ENCODE results near the gene VGLL4.

VGLL4 gene

GRCh38 chr3:11604139-11604892 is 39.4 kb downstream of the VGLL4 start:
- no peaks in the 10 kb centered on the region for H4K20me1 ChIP-seq (ENCODE audit: insufficient read depth)
- no peak overlapping the region for H3K9ac ChIP-seq
- no peaks in the 10 kb centered on the region for H3K79me2 ChIP-seq (ENCODE audit: insufficient read depth, low read depth)
- no peak overlapping the region for H3K27ac ChIP-seq
- no peak overlapping the region for H3K4me3 ChIP-seq (IDR thresholded peaks at IDR 0.05; ENCODE audit: insufficient read depth, low read depth, low read length)
- TF ChIP-seq, protein P1, sequence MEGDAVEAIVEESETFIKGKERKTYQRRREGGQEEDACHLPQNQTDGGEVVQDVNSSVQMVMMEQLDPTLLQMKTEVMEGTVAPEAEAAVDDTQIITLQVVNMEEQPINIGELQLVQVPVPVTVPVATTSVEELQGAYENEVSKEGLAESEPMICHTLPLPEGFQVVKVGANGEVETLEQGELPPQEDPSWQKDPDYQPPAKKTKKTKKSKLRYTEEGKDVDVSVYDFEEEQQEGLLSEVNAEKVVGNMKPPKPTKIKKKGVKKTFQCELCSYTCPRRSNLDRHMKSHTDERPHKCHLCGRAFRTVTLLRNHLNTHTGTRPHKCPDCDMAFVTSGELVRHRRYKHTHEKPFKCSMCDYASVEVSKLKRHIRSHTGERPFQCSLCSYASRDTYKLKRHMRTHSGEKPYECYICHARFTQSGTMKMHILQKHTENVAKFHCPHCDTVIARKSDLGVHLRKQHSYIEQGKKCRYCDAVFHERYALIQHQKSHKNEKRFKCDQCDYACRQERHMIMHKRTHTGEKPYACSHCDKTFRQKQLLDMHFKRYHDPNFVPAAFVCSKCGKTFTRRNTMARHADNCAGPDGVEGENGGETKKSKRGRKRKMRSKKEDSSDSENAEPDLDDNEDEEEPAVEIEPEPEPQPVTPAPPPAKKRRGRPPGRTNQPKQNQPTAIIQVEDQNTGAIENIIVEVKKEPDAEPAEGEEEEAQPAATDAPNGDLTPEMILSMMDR (conservative IDR thresholded peaks at IDR 0.05; ENCODE audit: low read depth, low read length) = no peak
- no peaks in the 10 kb centered on the region for H3K27me3 ChIP-seq (ENCODE audit: insufficient read depth, low read depth)
- H3K36me3 ChIP-seq (ENCODE audit: insufficient read depth) = no peaks in the 10 kb centered on the region
- no peaks in the 10 kb centered on the region for H3K4me1 ChIP-seq (ENCODE audit: low read depth, poor library complexity, severe bottlenecking)
- no peak overlapping the region for H3K4me2 ChIP-seq
- no peak overlapping the region for H2AFZ ChIP-seq (ENCODE audit: low read depth)

DNA sequence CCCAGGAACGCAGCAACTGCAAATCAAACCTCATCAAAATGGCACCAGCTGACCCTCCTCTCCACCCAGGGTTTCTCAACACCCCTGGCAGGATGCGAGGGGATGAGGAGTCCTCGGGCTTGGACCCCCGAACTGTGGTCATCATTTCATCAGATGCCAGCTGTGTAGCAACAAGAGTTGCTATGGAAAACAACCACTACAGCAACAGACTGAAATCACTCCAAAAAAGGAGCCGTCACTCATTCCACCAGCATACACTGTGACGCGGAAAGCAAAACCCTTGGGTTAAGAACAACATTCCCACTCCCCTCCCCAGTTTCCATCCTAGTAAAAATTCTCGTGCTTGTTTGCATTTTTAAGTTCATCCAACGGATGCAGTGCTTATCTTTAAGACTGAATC is 40.1 kb downstream of the VGLL4 start:
- no peak overlapping the region for H3K4me2 ChIP-seq
- TF ChIP-seq, protein P1 (conservative IDR thresholded peaks at IDR 0.05; ENCODE audit: low read depth, low read length) = no peak

DNA sequence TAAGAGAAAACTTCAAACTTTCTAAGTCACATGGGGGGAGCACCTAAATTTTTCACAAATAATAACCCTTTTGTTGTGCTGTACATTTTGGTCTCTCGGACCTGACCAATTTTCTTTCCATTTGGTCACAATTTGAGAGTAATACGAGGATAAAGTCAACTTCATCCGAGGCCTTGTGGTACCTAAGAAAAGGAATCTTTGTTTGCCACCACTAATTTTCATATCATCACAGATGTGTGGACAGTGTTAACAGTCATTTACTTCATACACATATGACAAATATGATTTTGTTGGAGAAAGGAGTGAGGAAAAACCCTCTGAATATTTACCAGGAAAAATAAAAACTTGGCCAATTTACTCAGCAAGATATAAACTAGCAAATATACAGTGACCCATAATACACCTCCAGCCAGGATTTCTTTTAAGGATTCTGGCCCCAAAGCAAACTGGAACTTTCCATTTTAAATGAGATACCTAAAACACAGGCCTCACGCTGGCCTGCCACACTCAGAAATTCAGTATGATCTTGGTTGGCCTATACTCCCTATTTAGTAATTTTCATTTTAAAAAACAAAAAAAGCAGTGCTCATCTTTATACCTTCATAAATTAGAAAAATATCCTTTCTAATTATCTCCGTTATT is 40.7 kb downstream of the VGLL4 start:
- Histone ChIP-seq H3K79me2 (ENCODE audit: insufficient read depth, low read depth) (no peaks in the 10 kb centered on the region), H3K27ac (no peak overlapping the region), H3K4me2 (no peak overlapping the region), H3K4me3 (IDR thresholded peaks at IDR 0.05; ENCODE audit: insufficient read depth, low read depth, low read length) (no peak overlapping the region), H3K27me3 (ENCODE audit: insufficient read depth, low read depth) (no peaks in the 10 kb centered on the region), H3K36me3 (ENCODE audit: insufficient read depth) (no peaks in the 10 kb centered on the region), H3K4me1 (ENCODE audit: low read depth, poor library complexity, severe bottlenecking) (no peaks in the 10 kb centered on the region), H3K9ac (no peak overlapping the region), H4K20me1 (ENCODE audit: insufficient read depth) (no peaks in the 10 kb centered on the region), H2AFZ (ENCODE audit: low read depth) (no peak overlapping the region)
- TF ChIP-seq, protein P1 (conservative IDR thresholded peaks at IDR 0.05; ENCODE audit: low read depth, low read length) = no peak

More for the DNA sequence above, 40.1 kb downstream of the VGLL4 start:
- no peaks in the 10 kb centered on the region for H3K4me1 ChIP-seq (ENCODE audit: low read depth, poor library complexity, severe bottlenecking)
- H4K20me1 ChIP-seq (ENCODE audit: insufficient read depth) = no peaks in the 10 kb centered on the region
- no peak overlapping the region for H3K27ac ChIP-seq
- H2AFZ ChIP-seq (ENCODE audit: low read depth) = no peak overlapping the region
- no peak overlapping the region for H3K9ac ChIP-seq
- H3K36me3 ChIP-seq (ENCODE audit: insufficient read depth) = no peaks in the 10 kb centered on the region
- H3K27me3 ChIP-seq (ENCODE audit: insufficient read depth, low read depth) = no peaks in the 10 kb centered on the region
- H3K79me2 ChIP-seq (ENCODE audit: insufficient read depth, low read depth) = no peaks in the 10 kb centered on the region
- H3K4me3 ChIP-seq (IDR thresholded peaks at IDR 0.05; ENCODE audit: insufficient read depth, low read depth, low read length) = no peak overlapping the region

DNA sequence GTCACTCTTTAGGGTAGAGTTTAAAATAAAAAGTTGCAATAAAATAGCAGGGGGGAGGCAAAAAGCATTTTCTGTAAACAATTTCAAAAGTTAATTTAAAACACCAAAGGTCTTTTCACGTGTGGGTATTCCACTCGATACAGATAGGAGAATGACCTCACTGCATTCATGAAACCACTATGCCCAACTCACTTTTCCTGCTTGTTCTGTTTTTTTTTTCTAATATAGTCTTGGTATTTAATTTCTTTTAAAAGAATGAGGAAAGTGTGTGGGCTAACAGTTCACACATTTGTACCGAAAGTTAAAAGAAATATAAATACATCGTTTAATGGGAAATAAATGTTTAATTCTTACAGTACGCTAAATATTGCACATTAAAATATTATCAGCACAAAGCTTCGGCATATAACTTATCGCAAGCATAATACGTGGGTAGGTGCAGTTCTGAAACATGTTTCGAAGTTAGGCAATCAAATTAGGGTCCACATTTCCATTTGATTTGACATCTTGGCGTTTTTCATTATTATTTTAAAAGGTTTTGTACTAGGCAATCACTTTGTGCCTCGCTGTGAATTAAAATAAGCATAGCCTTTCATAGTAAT is 41.4 kb downstream of the VGLL4 start:
- TF ChIP-seq, protein P1 (conservative IDR thresholded peaks at IDR 0.05; ENCODE audit: low read depth, low read length) = no peak
- Histone ChIP-seq H3K36me3 (ENCODE audit: insufficient read depth) (no peaks in the 10 kb centered on the region), H2AFZ (ENCODE audit: low read depth) (no peak overlapping the region), H3K4me1 (ENCODE audit: low read depth, poor library complexity, severe bottlenecking) (no peaks in the 10 kb centered on the region), H3K9ac (no peak overlapping the region), H4K20me1 (ENCODE audit: insufficient read depth) (no peaks in the 10 kb centered on the region), H3K79me2 (ENCODE audit: insufficient read depth, low read depth) (no peaks in the 10 kb centered on the region), H3K4me3 (IDR thresholded peaks at IDR 0.05; ENCODE audit: insufficient read depth, low read depth, low read length) (no peak overlapping the region), H3K27ac (no peak overlapping the region), H3K27me3 (ENCODE audit: insufficient read depth, low read depth) (no peaks in the 10 kb centered on the region), H3K4me2 (no peak overlapping the region)

All from KMS-11 (cell line).